ENCODE data around the gene PTPRE.

- TF ChIP-seq GATA2 (IDR thresholded peaks at IDR 0.05; ENCODE audit: low read depth, low read length): no peak
- no peak for TF ChIP-seq GATA3 (IDR thresholded peaks at IDR 0.05; ENCODE audit: low read depth, low read length)
Measured at GRCh38 chr10:127937069-127937468, 30.2 kb downstream of the PTPRE start.

Measured in SH-SY5Y (cell line).